Panc1 (cell line): ENCODE measurements around the gene EBF4. TPM values are rescaled to one million over a fixed set of nuclear protein-coding genes. Genes with fewer than 3 reads are reported as not detected.

Experiments
- ATAC-seq: fragments of 200-7000 bp; cut with Tn5 transposase; 2 replicates; pipeline ENCODE4 v1.9.1; 2020; ENCODE audit warnings: mild to moderate bottlenecking, moderate library complexity
- BruUV-seq: library from RNA; stranded (reverse); fragments of 400-500 nt; replicated peaks from 2 replicates; lab custom pipeline; 2021; lab: Mats Ljungman, UMichigan
- CTCF ChIA-PET: fragments of 300-600 bp; sonication (Branson Sonifier 250); formaldehyde crosslinking; loops from one replicate; lab custom pipeline; 2022; ENCODE audit warnings: antibody characterized with exemption; lab: Charles Lee
- POLR2A ChIA-PET: fragments of 300-600 bp; sonication (Branson Sonifier 250); formaldehyde crosslinking; loops from one replicate; lab custom pipeline; 2022; ENCODE audit warnings: antibody characterized with exemption; lab: Charles Lee
- DNase-seq: peaks from one replicate; pipeline ENCODE4 v3.0.0-alpha.2; 2010; ENCODE audit warnings: low read depth, low spot score
- H3K27ac ChIP-seq: 2 replicates; pipeline ENCODE4 v1.5.1; 2011; ENCODE audit warnings: mild to moderate bottlenecking, low read length, inconsistent platforms
- H3K27me3 ChIP-seq: fragments of 200-500 bp; sonication (Bioruptor generic); 2 replicates; pipeline ENCODE4 v1.6.0; 2014; ENCODE audit warnings: low read length, inconsistent platforms; ENCODE audit not compliant: control insufficient read depth, insufficient read depth
- H3K36me3 ChIP-seq: fragments of 200-500 bp; sonication (Bioruptor generic); 2 replicates; pipeline ENCODE4 v1.5.1; 2014; ENCODE audit warnings: inconsistent platforms, mild to moderate bottlenecking, low read length, moderate library complexity; ENCODE audit not compliant: control insufficient read depth, insufficient read depth
- H3K4me1 ChIP-seq: 2 replicates; pipeline ENCODE4 v1.5.1; 2011; ENCODE audit warnings: inconsistent platforms, mild to moderate bottlenecking, low read length, moderate library complexity; ENCODE audit not compliant: control insufficient read depth, insufficient read depth
- H3K4me3 ChIP-seq, 2 experiments: 2 replicates each; pipeline ENCODE4 v1.5.1; 2011 to 2012; ENCODE audit warnings: low read depth in 2 of 2, low read length in 2 of 2, mild to moderate bottlenecking in 2 of 2, inconsistent platforms in 1 of 2, moderate library complexity in 1 of 2
- H3K9me3 ChIP-seq: fragments of 200-500 bp; sonication (Bioruptor generic); 2 replicates; pipeline ENCODE4 v1.5.1; 2014; ENCODE audit warnings: low read depth, mild to moderate bottlenecking, inconsistent platforms, low read length, moderate library complexity; ENCODE audit not compliant: control insufficient read depth, insufficient read depth
- POLR2AphosphoS5 ChIP-seq: IDR thresholded peaks from 2 replicates; pipeline ENCODE4 v1.6.1; 2012; ENCODE audit warnings: mild to moderate bottlenecking, low read depth, low read length, moderate library complexity
- REST ChIP-seq, 2 experiments: IDR thresholded peaks; 2 replicates each; pipeline ENCODE4 v1.6.1; 2011 to 2012; ENCODE audit warnings: low read depth in 2 of 2, control low read depth in 1 of 2, low read length in 1 of 2, mild to moderate bottlenecking in 1 of 2, moderate library complexity in 1 of 2; ENCODE audit not compliant: insufficient read depth in 1 of 2
- SIN3A ChIP-seq: IDR thresholded peaks from 2 replicates; pipeline ENCODE4 v1.6.1; 2012; ENCODE audit warnings: low read depth, mild to moderate bottlenecking, low read length, moderate library complexity, borderline replicate concordance; ENCODE audit not compliant: insufficient read depth
- TCF7L2 ChIP-seq: IDR thresholded peaks from 2 replicates; pipeline ENCODE4 v1.6.1; 2011; ENCODE audit warnings: mild to moderate bottlenecking, low read depth, low read length, inconsistent platforms
- in situ Hi-C: cut with HindIII; loops from 2 replicates; pipeline ENCODE4 v1.10.0; 2016; ENCODE audit warnings: low sequenced_read_pairs, low pct_unique_long_range_greater_than_20kb
- intact Hi-C: fragments of 100-400 bp; cut with micrococcal nuclease; formaldehyde crosslinking; loops from one replicate; pipeline ENCODE4 v1.10.0; 2022; ENCODE audit not compliant: unreplicated experiment
- total RNA-seq: library from RNA; stranded (reverse); gene quantifications from one replicate; pipeline ENCODE4 v1.2.1, GENCODE V29; 2021; ENCODE audit not compliant: unreplicated experiment
- TF ChIP-seq, protein P1 (sequence below): fragments of 450-650 bp; IDR thresholded peaks from 2 replicates; pipeline ENCODE4 v1.5.1; 2017; ENCODE audit warnings: mild to moderate bottlenecking

EBF4 gene
- total RNA-seq, 1 experiment from 2014 or later = 6.8 TPM

DNA sequence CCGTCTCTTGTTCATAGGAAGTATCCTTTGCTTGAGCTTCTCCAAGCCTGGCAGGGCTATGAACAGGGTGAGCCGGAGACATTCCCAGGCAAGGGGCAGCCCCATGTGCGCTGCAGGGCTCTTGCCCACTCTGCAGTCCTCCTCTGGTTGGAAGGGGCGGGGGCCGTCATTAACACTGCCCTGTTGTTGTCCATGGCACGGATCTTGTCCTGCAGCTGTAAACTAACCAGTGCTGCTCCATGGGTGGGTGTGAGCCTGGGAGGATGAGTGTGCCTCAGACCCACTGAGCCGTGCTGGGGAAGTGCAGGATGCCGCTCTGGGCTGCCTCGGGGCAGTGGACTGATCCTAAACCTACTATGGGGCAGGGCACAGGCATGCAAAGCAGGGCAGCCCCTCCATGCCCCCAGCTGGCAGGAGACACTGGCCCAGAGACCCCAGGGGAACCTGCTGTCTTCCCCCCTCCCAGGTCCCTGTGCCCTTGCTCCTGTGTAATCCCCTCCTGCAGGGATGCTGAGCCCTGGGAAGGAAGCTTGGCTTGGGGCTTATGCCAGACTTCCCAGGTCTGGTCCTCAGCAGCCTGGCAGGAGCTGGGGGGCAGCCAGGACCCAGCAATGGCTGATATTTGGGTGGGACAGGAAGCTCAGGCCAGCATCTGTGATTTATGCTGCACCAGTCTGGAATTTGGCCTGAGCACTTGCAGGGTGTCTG is 8.5 kb downstream of the EBF4 start:
- POLR2A ChIA-PET = no interaction called here
- Histone ChIP-seq H3K36me3 (no peaks in the 10 kb centered on the region), H3K27ac (no peak overlapping the region), H3K9me3 (no peaks in the 10 kb centered on the region), H3K4me1 (no peaks in the 10 kb centered on the region; the same call in 1 of the 2 replicates), H3K27me3 (no peaks in the 10 kb centered on the region), H3K4me3 (no peak overlapping the region)
- ATAC-seq = no peak
- intact Hi-C loops = no loop called here
- no TSS peak for BruUV-seq
- in situ Hi-C loops = no loop called here
- CTCF ChIA-PET = no interaction called here
- TF ChIP-seq, protein P1, sequence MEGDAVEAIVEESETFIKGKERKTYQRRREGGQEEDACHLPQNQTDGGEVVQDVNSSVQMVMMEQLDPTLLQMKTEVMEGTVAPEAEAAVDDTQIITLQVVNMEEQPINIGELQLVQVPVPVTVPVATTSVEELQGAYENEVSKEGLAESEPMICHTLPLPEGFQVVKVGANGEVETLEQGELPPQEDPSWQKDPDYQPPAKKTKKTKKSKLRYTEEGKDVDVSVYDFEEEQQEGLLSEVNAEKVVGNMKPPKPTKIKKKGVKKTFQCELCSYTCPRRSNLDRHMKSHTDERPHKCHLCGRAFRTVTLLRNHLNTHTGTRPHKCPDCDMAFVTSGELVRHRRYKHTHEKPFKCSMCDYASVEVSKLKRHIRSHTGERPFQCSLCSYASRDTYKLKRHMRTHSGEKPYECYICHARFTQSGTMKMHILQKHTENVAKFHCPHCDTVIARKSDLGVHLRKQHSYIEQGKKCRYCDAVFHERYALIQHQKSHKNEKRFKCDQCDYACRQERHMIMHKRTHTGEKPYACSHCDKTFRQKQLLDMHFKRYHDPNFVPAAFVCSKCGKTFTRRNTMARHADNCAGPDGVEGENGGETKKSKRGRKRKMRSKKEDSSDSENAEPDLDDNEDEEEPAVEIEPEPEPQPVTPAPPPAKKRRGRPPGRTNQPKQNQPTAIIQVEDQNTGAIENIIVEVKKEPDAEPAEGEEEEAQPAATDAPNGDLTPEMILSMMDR = no peak
- TF ChIP-seq POLR2AphosphoS5 (no peak), SIN3A (no peak), REST (IDR thresholded peaks at IDR 0.05; ENCODE audit: insufficient read depth in 1 of 2, low read depth in 2 of 2, low read length in 1 of 2) (no peak), TCF7L2 (no peak)
- no peak for DNase-seq

DNA sequence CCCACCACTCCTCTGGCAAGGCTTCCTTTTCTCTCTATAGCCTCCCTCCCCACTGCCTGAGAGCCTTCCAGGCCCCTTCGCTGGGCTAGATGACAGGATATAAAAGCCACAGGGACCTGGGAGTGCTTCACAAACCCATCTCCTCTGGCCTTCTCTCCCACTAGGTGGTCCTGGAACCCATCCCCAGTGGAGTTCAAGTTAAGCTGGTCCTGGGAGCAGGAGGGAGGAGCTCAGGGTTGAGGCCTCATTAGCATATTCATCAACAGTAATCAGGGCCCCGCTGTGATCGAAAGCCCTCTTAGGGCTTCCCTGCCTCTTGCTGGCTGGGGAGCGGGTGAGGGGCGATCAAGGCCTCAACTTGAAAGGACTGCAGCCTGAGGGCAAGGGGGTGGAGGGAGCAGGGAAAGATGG is 9.1 kb downstream of the EBF4 start:
- H3K27me3 ChIP-seq = no peaks in the 10 kb centered on the region
- ChIA-PET CTCF (no interaction called here), POLR2A (no interaction called here)

More for the DNA sequence above, 9.1 kb downstream of the EBF4 start:
- ATAC-seq (no peak), DNase-seq (no peak)
- no peak overlapping the region for H3K27ac ChIP-seq
- H3K4me3 ChIP-seq = no peak overlapping the region
- no peaks in the 10 kb centered on the region; the same call in 1 of the 2 replicates for H3K4me1 ChIP-seq
- intact Hi-C loops = no loop called here
- no peaks in the 10 kb centered on the region for H3K36me3 ChIP-seq
- no peaks in the 10 kb centered on the region for H3K9me3 ChIP-seq
- no TSS peak for BruUV-seq
- TF ChIP-seq, protein P1 = no peak
- TF ChIP-seq SIN3A = no peak
- no peak for TF ChIP-seq TCF7L2
- no peak for TF ChIP-seq POLR2AphosphoS5
- no peak for TF ChIP-seq REST (IDR thresholded peaks at IDR 0.05; ENCODE audit: insufficient read depth in 1 of 2, low read depth in 2 of 2, low read length in 1 of 2)
- in situ Hi-C loops = no loop called here
